Activated T-helper 2 cell treated with anti-CD3 and anti-CD28 coated beads, Interferon-gamma antibody, Interleukin-2, Interleukin-4, amounts not matched to agents 10 μg/mL and 5 μg/mL and 100 μg/mL, durations not matched to agents 14 hours and 24 hours and 36 hours (primary cell): ENCODE measurements around the gene USP35. TPM values are rescaled to one million over a fixed set of nuclear protein-coding genes. Genes with fewer than 3 reads are reported as not detected.

Experiments used
- DNase-seq: peaks from one replicate; pipeline ENCODE4 v3.0.0; 2021; ENCODE audit warnings: low spot score
- H3K27ac Mint-ChIP-seq: one replicate; pipeline ENCODE4 v1.8.0; 2021; ENCODE audit warnings: mixed read lengths
- H3K27me3 Mint-ChIP-seq: one replicate; pipeline ENCODE4 v1.8.0; 2021; ENCODE audit warnings: low read depth, mixed read lengths
- H3K36me3 Mint-ChIP-seq: one replicate; pipeline ENCODE4 v1.8.0; 2021; ENCODE audit warnings: low read depth, mixed read lengths
- H3K4me1 Mint-ChIP-seq: one replicate; pipeline ENCODE4 v1.8.0; 2021; ENCODE audit warnings: low read depth, mixed read lengths
- H3K4me3 Mint-ChIP-seq: one replicate; pipeline ENCODE4 v1.8.0; 2021; ENCODE audit warnings: low read depth, mild to moderate bottlenecking, moderate library complexity, mixed read lengths
- H3K9me3 Mint-ChIP-seq: one replicate; pipeline ENCODE4 v1.8.0; 2021; ENCODE audit warnings: mixed read lengths
- intact Hi-C: fragments of 100-400 bp; cut with micrococcal nuclease; formaldehyde crosslinking; loops from one replicate; pipeline ENCODE4 v1.15.1; 2023
- total RNA-seq: library from RNA; stranded (reverse); gene quantifications from 2 replicates; pipeline ENCODE4 v1.2.3, GENCODE V29; 2022

USP35 gene
- total RNA-seq, 1 donor from 2014 or later: 12.9 TPM

DNA sequence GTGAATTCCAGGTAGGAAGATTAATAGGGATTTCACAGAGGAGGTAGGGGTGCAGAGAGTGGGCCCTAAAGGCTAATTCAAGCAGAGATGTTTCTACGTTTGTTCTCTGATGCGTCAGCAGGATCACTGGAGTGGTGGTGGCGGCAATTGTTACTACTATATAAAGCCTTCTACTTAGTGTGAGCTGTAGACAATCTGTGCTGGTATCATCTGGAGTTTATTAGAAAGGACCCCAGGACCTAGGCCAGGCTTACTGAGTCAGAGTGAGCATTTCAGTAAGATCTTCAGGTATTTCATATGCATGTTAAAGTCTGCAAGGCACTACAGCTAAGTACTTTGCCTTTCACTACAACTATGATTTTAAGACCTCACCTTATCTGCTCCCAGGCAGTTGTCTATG, 59.5 kb downstream of the USP35 start:
- intact Hi-C loops: loop anchor here (5.0 kb wide), 1 partner anchor 44 kb away; no protein-coding TSS in a partner anchor
- Mint-ChIP-seq H3K27ac (no peak overlapping the region), H3K27me3 (no peaks in the 10 kb centered on the region), H3K4me1 (peaks cover 40% of the 10 kb centered on the region), H3K9me3 (no peaks in the 10 kb centered on the region), H3K36me3 (peaks cover 81% of the 10 kb centered on the region), H3K4me3 (no peak overlapping the region)
- no peak for DNase-seq

GRCh38 chr11:78248903-78249302, 60.2 kb downstream of the USP35 start:
- DNase-seq: no peak
- Mint-ChIP-seq H3K27me3 (no peaks in the 10 kb centered on the region), H3K36me3 (peaks cover 80% of the 10 kb centered on the region), H3K4me3 (no peak overlapping the region), H3K27ac (no peak overlapping the region), H3K9me3 (no peaks in the 10 kb centered on the region), H3K4me1 (peaks cover 42% of the 10 kb centered on the region)
- intact Hi-C loops: loop anchor here (5.0 kb wide), 1 partner anchor 43 kb away; no protein-coding TSS in a partner anchor

DNA sequence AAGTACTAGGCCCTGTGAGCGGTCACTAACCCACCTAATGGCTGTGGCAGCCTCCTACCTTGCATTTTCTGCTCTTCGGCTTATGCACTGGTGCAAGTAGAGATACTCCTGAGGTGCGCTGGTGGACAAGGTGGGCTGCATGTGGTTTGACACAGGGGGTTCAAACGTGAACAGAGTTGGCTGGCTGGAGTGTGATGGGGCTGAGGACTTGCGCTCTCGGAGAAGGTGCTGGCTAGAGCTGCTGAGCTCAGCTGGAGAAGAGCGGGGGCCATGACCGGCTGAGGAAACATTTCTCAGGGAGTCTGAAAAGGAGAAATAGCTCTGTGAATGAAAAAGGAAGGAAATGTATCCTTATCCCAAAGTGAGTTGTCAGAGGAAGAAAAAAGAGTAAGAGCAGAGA, 61.4 kb downstream of the USP35 start:
- no peak overlapping the region for H3K4me3 Mint-ChIP-seq
- H3K9me3 Mint-ChIP-seq: no peaks in the 10 kb centered on the region
- H3K27me3 Mint-ChIP-seq: no peaks in the 10 kb centered on the region
- H3K4me1 Mint-ChIP-seq: peaks cover 36% of the 10 kb centered on the region
- peaks cover 79% of the 10 kb centered on the region for H3K36me3 Mint-ChIP-seq
- intact Hi-C loops: no loop called here
- DNase-seq: no peak
- H3K27ac Mint-ChIP-seq: no peak overlapping the region

DNA sequence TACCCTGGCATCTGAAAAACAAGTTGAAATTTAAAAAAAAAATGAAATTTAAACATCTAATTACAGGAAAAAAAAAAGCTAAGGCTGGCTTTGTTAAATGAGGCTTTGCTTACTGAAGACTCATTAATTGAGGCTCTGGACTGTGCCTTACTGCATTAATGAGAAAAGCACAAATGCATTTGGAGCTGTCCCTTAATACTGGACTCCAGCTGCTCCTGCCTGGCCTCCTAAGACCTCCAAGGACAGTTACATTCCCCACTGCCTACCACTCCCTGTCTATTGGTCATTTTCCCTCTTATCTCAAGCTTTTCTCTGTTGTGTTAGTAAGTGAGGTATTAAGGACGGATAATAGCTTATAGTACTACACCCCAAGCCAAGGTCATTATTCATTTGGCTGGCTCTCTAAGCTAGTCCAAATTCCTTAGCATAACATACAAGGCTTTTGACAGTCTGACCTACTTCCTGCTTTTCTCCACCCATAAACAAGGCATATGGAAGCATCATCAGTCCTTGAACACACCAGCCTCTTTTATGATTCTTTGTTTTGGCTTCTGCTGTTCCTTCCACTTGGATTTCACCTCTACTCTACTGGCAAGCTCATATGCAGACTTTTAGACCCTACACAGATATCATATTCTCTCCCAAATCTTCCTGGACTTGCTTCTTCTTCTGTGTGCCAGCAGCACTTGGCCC, 62.5 kb downstream of the USP35 start:
- Mint-ChIP-seq H3K9me3 (no peaks in the 10 kb centered on the region), H3K27me3 (no peaks in the 10 kb centered on the region), H3K36me3 (peaks cover 81% of the 10 kb centered on the region), H3K27ac (peak overlapping the region; percentile 20), H3K4me3 (no peak overlapping the region), H3K4me1 (peaks cover 35% of the 10 kb centered on the region)
- intact Hi-C loops: no loop called here
- DNase-seq: no peak

DNA sequence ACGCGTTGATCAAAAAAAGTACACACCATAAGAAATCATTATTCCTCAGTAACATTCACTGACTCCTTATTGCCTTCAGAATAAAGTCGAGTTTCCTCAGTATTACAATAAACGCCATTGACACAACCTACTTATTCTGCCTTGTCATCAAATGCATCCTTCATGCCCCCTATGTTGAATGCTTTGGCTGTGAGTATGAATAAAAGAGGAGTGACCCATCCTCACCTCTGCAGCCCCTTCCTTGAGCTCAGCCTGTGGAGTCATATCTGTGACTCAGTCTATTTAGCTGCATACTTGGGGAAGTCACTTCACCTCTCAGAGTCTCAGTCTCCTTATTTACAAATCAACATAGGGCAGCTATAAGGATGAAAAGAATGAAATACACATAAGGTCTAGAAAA, 65.1 kb downstream of the USP35 start:
- Mint-ChIP-seq H3K4me1 (peaks cover 51% of the 10 kb centered on the region), H3K36me3 (peaks cover 68% of the 10 kb centered on the region), H3K9me3 (no peaks in the 10 kb centered on the region), H3K27ac (no peak overlapping the region), H3K4me3 (no peak overlapping the region), H3K27me3 (no peaks in the 10 kb centered on the region)
- intact Hi-C loops: no loop called here
- DNase-seq: no peak

DNA sequence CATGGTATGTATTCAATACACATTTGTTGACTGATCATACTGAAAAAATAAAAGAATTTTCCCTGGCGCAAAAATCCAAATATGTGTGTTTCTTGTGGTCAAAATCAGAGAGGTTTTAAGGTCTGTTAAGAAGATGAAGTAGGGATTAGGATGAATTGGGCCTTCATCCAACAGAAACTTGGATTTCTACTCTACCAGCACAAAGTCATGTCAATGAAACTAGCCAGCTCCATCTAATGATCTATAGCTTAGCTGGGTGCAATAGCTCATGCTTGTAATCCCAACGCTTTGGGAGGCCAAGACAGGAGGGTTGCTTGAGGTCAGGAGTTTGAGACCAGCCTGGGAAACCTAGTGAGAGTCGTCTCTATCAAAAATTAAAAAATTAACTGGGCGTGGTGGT, 65.5 kb downstream of the USP35 start:
- no peak overlapping the region for H3K27ac Mint-ChIP-seq
- no peaks in the 10 kb centered on the region for H3K27me3 Mint-ChIP-seq
- DNase-seq: no peak
- peaks cover 68% of the 10 kb centered on the region for H3K36me3 Mint-ChIP-seq
- intact Hi-C loops: no loop called here
- no peaks in the 10 kb centered on the region for H3K9me3 Mint-ChIP-seq
- no peak overlapping the region for H3K4me3 Mint-ChIP-seq
- peaks cover 48% of the 10 kb centered on the region for H3K4me1 Mint-ChIP-seq

- Mint-ChIP-seq H3K27me3 (no peaks in the 10 kb centered on the region), H3K27ac (no peak overlapping the region), H3K9me3 (no peaks in the 10 kb centered on the region), H3K36me3 (peaks cover 65% of the 10 kb centered on the region), H3K4me3 (no peak overlapping the region), H3K4me1 (peaks cover 42% of the 10 kb centered on the region)
- intact Hi-C loops: no loop called here
- DNase-seq: no peak
Observed at GRCh38 chr11:78255919-78256318, 67.2 kb downstream of the USP35 start.

DNA sequence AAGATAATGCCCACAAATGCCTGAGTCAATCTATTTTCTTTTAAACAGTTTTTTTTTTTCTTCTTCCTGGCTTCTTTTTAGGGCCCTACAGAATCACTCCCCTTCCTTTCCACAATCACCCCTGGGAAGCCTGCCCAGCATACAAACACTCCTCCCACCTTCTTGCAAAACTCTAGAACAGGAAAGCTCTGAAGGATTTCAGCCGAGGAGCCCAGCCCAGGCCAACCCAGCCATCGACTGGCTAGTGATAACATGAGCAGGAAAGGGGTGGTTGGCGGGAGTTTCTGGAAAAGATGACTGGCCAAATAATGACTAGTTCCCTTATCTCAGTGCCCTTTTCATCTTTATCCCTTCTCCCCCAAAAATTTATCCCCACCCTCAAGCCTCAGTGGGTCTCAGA, 68.2 kb downstream of the USP35 start:
- Mint-ChIP-seq H3K9me3 (no peaks in the 10 kb centered on the region), H3K27me3 (no peaks in the 10 kb centered on the region), H3K4me1 (peaks cover 35% of the 10 kb centered on the region), H3K36me3 (peaks cover 60% of the 10 kb centered on the region), H3K4me3 (no peak overlapping the region), H3K27ac (no peak overlapping the region)
- intact Hi-C loops: no loop called here
- no peak for DNase-seq

- Mint-ChIP-seq H3K4me3 (no peak overlapping the region), H3K27ac (no peak overlapping the region), H3K36me3 (peaks cover 58% of the 10 kb centered on the region), H3K9me3 (no peaks in the 10 kb centered on the region), H3K4me1 (peaks cover 33% of the 10 kb centered on the region), H3K27me3 (no peaks in the 10 kb centered on the region)
- intact Hi-C loops: no loop called here
- DNase-seq: no peak
Observed at GRCh38 chr11:78257654-78258053, 68.9 kb downstream of the USP35 start.

DNA sequence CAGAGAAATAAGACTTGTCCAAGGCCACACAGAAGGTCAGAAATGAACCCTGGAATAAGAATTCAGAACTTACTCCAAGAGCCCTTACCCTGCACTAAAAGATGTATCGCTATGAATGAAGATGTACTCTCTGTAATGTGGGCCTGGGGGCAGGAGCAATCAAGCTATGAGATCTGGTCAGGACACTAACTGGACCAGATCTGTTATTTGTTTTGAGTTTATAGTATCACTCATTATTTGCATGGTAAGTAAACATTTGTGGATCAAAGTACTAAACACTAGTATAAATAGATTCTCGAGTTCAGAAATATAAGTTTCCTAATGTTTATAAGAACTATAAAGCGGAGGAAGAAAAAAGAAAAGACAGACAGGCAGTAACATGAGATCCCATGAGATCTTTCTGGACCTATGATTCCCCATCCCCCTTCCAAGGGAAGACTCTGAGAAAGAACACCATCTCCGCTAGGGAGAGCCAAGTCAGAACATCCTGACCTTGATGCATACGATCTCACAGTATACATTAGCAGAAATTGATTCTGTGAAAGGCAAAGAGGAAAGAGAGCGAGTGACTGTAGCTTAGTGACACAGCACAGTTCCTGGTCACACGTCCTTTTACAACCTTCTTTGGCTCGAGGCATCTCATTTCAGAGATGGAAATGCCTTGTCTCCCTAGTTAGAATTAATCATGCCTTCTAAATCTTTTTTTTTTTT, 71.2 kb downstream of the USP35 start:
- intact Hi-C loops: no loop called here
- Mint-ChIP-seq H3K27me3 (no peaks in the 10 kb centered on the region), H3K36me3 (peaks cover 49% of the 10 kb centered on the region), H3K27ac (no peak overlapping the region), H3K9me3 (no peaks in the 10 kb centered on the region), H3K4me3 (no peak overlapping the region), H3K4me1 (peaks cover 36% of the 10 kb centered on the region)
- no peak for DNase-seq

- Mint-ChIP-seq H3K27me3 (no peaks in the 10 kb centered on the region), H3K4me1 (peaks cover 40% of the 10 kb centered on the region), H3K36me3 (peaks cover 45% of the 10 kb centered on the region)
Observed at GRCh38 chr11:78261367-78261766, 72.6 kb downstream of the USP35 start.

DNA sequence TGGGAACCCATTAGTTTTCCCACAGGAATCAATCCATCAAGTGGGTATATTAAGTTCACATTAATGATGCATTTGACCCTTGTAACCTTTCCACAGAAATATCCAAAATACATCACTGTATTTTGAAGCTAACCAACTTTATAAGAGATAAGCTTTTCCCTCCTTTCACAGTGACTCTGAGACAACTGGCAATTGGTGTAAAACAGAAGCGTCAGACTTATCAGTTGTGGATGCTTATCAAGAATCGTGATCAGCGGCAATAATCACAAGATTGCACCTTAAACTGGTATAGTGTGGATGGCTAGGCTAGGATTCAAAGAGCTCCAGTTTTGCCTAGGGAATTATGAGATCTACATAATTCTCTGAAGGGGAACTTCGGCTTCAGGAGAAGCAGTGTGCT, 73.1 kb downstream of the USP35 start:
- Mint-ChIP-seq H3K36me3 (peaks cover 46% of the 10 kb centered on the region), H3K4me1 (peaks cover 40% of the 10 kb centered on the region), H3K27ac (no peak overlapping the region), H3K4me3 (no peak overlapping the region), H3K27me3 (no peaks in the 10 kb centered on the region), H3K9me3 (no peaks in the 10 kb centered on the region)
- intact Hi-C loops: no loop called here
- DNase-seq: no peak

More at GRCh38 chr11:78261367-78261766, 72.6 kb downstream of the USP35 start:
- Mint-ChIP-seq H3K4me3 (no peak overlapping the region), H3K27ac (no peak overlapping the region), H3K9me3 (no peaks in the 10 kb centered on the region)
- intact Hi-C loops: no loop called here
- no peak for DNase-seq

DNA sequence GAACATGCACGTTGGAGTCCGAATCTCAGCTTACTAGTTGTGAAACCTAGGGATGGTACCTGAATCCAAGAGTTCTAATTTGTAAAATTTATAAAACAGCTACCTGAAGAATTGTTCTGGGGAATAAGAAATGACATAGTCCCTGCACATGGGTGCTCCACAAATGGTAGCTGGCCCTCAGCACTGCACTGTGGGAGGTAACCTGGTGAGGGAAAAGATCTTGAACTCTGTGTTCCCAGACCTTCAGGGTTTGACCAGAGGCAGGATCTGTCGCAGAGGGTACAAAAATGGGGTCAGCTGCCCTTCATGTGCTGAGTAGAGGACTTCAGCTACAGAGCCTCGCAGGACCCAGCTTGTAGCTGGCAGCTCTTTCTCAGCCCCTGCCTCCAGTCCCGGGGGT, 73.5 kb downstream of the USP35 start:
- H3K36me3 Mint-ChIP-seq: peaks cover 47% of the 10 kb centered on the region
- H3K27me3 Mint-ChIP-seq: no peaks in the 10 kb centered on the region
- intact Hi-C loops: no loop called here
- no peak for DNase-seq
- no peak overlapping the region for H3K27ac Mint-ChIP-seq
- H3K9me3 Mint-ChIP-seq: no peaks in the 10 kb centered on the region
- peaks cover 40% of the 10 kb centered on the region for H3K4me1 Mint-ChIP-seq
- H3K4me3 Mint-ChIP-seq: no peak overlapping the region
